Neural cell (in vitro differentiated cells): ENCODE measurements around the gene ADGRA1.

Experiments
- EP300 ChIP-seq: fragments of 450-650 bp; conservative IDR thresholded peaks from 2 replicates; pipeline ENCODE4 v1.6.1; 2014; ENCODE audit warnings: antibody characterized with exemption, mild to moderate bottlenecking, moderate library complexity; ENCODE audit not compliant: poor library complexity, severe bottlenecking
- EZH2 ChIP-seq: fragments of 200-600, 300-800 bp; shearing (Covaris generic), sonication (generic); IDR thresholded peaks from 2 replicates; pipeline ENCODE4 v1.6.1; 2014; ENCODE audit warnings: antibody characterized with exemption, low read length, borderline replicate concordance, mild to moderate bottlenecking; ENCODE audit not compliant: insufficient read depth, poor library complexity, severe bottlenecking
- MXI1 ChIP-seq: fragments of 450-650 bp; conservative IDR thresholded peaks from 2 replicates; pipeline ENCODE4 v1.6.1; 2014; ENCODE audit warnings: antibody characterized with exemption, mild to moderate bottlenecking; ENCODE audit not compliant: poor library complexity, severe bottlenecking
- POLR2AphosphoS5 ChIP-seq: IDR thresholded peaks from 2 replicates; pipeline ENCODE4 v1.6.1; 2012
- RAD21 ChIP-seq: fragments of 450-650 bp; conservative IDR thresholded peaks from 2 replicates; pipeline ENCODE4 v1.6.1; 2014; ENCODE audit warnings: antibody characterized with exemption, mild to moderate bottlenecking, moderate library complexity
- SMC3 ChIP-seq: fragments of 450-650 bp; conservative IDR thresholded peaks from 2 replicates; pipeline ENCODE4 v1.6.1; 2014; ENCODE audit warnings: antibody characterized with exemption, mild to moderate bottlenecking, moderate library complexity; ENCODE audit not compliant: poor library complexity
- TAF1 ChIP-seq: IDR thresholded peaks from 2 replicates; pipeline ENCODE4 v1.6.1; 2012; ENCODE audit warnings: low read depth
- TF ChIP-seq, protein P1 (sequence below): fragments of 450-650 bp; IDR thresholded peaks from 2 replicates; pipeline ENCODE4 v1.5.1; 2014; ENCODE audit warnings: antibody characterized with exemption, mild to moderate bottlenecking, moderate library complexity; ENCODE audit not compliant: poor library complexity, severe bottlenecking
- TF ChIP-seq, protein P2 (sequence below): IDR thresholded peaks from 2 replicates; pipeline ENCODE4 v1.6.1; 2012; ENCODE audit warnings: borderline replicate concordance

DNA sequence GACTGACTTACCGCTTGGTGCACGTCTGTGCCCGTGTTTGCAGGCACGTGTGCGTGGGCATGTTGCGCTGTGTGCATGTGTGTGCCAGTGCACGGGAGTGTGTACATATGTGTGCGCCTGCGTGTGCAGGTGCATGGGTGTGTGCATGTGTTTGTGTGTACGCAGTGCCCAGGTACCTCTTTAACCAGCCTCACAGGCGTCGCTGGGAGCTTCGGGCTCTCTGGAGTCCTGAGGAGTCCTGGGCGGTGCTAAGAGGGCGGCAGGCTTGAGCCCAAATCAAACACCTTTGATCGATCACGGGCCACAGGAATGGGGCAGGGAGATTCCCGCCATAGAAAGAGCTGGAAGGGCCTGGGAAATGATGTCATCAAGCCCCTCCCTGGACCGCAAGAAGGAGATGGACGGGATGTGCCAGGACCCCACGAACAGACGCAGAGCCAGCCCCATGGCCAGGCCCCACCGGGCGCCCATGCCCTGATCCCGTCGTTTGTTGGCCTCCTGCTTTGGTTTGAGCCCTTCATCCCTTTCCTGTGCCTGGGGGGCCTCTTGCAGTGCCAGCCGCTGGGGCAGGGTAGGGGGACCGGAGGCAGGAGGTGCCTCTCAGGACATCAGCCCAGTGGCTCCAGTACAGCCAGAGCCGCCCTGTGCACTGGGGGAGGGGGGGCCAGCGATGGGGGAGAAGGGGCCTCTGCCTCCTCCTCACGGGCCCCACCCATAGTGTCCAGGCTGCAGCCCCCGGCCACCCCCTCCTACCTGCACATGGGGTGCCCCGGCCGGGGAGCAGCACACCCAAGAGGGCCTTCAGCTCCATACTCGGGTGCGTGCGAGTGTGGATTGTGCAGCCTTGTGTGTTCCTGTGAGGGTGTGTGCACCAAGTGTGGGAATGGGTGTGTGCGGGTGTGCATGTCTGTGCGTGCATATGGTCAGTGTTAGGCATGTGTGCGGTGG is 78.1 kb downstream of the ADGRA1 start:
- no peak for TF ChIP-seq EP300
- TF ChIP-seq EZH2, result no peak
- TF ChIP-seq, protein P1, sequence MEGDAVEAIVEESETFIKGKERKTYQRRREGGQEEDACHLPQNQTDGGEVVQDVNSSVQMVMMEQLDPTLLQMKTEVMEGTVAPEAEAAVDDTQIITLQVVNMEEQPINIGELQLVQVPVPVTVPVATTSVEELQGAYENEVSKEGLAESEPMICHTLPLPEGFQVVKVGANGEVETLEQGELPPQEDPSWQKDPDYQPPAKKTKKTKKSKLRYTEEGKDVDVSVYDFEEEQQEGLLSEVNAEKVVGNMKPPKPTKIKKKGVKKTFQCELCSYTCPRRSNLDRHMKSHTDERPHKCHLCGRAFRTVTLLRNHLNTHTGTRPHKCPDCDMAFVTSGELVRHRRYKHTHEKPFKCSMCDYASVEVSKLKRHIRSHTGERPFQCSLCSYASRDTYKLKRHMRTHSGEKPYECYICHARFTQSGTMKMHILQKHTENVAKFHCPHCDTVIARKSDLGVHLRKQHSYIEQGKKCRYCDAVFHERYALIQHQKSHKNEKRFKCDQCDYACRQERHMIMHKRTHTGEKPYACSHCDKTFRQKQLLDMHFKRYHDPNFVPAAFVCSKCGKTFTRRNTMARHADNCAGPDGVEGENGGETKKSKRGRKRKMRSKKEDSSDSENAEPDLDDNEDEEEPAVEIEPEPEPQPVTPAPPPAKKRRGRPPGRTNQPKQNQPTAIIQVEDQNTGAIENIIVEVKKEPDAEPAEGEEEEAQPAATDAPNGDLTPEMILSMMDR, result no peak
- no peak for TF ChIP-seq SMC3
- TF ChIP-seq, protein P2, sequence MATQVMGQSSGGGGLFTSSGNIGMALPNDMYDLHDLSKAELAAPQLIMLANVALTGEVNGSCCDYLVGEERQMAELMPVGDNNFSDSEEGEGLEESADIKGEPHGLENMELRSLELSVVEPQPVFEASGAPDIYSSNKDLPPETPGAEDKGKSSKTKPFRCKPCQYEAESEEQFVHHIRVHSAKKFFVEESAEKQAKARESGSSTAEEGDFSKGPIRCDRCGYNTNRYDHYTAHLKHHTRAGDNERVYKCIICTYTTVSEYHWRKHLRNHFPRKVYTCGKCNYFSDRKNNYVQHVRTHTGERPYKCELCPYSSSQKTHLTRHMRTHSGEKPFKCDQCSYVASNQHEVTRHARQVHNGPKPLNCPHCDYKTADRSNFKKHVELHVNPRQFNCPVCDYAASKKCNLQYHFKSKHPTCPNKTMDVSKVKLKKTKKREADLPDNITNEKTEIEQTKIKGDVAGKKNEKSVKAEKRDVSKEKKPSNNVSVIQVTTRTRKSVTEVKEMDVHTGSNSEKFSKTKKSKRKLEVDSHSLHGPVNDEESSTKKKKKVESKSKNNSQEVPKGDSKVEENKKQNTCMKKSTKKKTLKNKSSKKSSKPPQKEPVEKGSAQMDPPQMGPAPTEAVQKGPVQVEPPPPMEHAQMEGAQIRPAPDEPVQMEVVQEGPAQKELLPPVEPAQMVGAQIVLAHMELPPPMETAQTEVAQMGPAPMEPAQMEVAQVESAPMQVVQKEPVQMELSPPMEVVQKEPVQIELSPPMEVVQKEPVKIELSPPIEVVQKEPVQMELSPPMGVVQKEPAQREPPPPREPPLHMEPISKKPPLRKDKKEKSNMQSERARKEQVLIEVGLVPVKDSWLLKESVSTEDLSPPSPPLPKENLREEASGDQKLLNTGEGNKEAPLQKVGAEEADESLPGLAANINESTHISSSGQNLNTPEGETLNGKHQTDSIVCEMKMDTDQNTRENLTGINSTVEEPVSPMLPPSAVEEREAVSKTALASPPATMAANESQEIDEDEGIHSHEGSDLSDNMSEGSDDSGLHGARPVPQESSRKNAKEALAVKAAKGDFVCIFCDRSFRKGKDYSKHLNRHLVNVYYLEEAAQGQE, result no peak
- no peak for TF ChIP-seq POLR2AphosphoS5
- TF ChIP-seq RAD21, result no peak
- no peak for TF ChIP-seq TAF1
- no peak for TF ChIP-seq MXI1
